DMS 273 (cell line): Measurements from ENCODE around the gene CHD5.
"Not testable (repeated sequence)": the region's sequence is repeated elsewhere in the genome, so short reads cannot be mapped to it uniquely, and the experiment has no call there.

Experiments used
- DNase-seq: peaks from one replicate; lab custom pipeline; 2025; ENCODE audit not compliant: unreplicated experiment; lab: John Stamatoyannopoulos, UW

CHD5 gene

DNA sequence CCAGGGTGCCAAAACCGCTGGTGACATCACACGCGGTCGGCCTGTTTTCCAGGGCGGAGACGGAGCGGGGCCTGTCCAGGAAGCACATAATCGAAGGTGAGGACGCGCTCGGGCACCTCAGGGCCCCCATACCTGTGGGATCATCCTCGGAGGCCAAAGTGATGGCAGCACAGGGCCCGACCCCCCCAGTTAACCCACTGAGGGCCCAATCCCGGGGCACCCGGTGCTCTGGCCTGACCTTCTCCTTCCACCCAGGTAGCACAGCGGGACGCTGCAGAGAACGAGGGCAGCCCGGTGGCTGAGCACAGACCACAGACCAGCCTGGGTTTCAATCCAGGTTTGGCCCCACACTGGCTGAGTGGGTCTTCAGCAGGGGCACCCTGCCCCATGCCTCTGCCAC, 91.2 kb downstream of the CHD5 start:
- no peak for DNase-seq

DNA sequence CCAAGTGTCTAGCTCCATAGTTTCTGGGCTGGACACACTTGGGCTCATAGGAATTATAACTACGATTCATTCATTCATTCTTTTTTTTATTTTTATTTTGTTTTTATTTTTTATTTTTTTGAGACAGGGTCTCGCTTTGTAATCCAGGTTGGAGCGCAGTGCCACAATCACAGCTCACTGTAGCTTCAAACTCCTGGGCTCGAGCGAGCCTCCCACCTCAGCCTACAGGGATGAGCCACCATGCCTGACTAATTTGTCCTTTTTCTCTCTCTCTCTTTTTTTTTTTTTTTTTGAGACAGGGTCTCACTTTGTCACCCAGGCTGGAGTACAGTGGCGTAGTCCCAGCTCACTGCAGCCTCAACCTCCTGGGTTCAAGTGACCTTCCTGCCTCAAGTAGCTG, 92.2 kb downstream of the CHD5 start:
- DNase-seq, result no peak

DNA sequence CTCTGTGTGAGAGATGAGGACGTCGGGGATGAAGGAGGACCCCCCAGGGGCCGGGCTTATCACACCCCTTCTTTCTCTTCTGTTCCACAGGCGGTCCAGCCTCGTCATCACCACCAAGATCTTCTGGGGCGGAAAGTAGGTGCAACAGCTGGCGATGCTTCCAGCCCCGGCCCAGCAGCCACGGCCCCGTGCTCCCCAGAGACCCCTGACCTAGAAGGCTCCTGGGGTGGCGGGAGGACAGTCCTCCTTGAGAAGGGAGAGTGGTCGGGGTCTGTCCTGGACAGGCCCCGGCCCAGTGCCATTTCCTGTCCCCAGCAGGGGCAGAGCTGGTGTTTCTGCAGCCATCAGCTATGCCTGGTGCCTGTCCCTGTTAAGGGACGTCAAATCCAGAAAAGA, 92.7 kb downstream of the CHD5 start:
- DNase-seq, result no peak

DNA sequence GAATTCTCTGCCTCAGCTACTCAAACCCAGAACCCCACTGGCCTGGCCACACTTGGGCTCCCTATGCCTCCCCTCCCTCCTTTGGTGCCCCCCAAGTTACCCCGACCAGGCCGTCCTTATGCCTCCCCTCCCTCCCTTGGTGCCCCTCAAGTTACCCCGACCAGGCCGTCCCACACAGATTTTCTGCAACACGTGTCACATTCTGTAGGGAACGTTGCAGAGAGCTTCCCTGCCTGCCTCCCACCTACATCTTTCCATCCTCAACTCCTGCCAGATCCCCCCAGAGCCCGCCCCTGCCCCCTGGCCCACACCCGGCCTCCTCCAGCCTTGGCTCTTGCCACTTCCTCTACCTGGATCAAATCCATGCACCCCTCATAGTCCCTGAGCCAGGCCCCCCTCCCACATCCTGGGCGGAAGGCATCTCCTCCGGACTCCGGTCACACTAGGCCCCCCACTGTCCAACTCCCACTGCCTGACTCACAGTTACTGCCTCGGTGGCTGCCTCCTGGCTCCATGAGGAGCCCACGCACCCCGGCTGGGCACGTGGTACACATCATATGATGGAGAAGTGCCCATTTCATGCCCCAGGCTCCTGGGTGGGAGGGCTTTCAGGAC, 93.3 kb downstream of the CHD5 start:
- no peak for DNase-seq

DNA sequence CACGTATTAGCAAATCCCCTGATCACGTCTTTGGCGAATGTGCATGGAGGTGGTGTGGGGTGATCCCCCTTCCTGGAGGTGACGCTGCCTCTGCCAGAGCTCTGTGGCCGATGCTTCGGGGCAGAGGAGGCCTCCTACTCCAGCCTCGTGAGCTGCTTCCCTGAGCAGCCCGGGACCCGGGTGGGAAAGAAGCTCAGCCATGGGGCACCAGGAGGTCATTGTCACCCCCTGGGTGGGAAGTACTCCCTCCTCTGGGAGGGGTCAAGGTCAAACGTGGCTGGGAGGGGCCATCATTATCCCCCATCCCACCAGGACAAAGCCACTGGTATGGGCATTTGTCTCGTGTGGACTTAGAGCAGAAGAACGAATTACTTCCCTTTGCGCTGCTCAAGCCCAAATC, 93.8 kb downstream of the CHD5 start:
- DNase-seq, result no peak

DNA sequence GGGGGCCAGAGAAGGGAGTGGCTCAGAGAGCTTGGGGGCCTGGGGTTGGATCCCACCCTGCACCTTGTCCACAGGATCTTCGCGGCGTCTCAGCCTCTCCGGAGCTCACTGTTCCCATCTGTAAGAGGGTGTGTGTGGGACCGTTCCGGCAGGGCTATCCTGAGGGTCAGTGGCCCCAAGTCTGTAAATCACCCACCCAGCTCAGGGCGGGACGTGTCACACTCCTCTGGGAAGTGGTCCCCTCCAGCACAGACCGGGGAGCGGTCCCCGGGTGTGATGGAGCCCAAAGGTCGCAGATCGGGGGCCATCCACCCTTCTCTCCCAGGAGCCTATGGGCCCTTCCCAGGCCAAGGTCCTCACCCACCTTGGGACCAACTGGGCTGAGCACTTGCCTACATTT, 94.5 kb downstream of the CHD5 start:
- no peak for DNase-seq

DNA sequence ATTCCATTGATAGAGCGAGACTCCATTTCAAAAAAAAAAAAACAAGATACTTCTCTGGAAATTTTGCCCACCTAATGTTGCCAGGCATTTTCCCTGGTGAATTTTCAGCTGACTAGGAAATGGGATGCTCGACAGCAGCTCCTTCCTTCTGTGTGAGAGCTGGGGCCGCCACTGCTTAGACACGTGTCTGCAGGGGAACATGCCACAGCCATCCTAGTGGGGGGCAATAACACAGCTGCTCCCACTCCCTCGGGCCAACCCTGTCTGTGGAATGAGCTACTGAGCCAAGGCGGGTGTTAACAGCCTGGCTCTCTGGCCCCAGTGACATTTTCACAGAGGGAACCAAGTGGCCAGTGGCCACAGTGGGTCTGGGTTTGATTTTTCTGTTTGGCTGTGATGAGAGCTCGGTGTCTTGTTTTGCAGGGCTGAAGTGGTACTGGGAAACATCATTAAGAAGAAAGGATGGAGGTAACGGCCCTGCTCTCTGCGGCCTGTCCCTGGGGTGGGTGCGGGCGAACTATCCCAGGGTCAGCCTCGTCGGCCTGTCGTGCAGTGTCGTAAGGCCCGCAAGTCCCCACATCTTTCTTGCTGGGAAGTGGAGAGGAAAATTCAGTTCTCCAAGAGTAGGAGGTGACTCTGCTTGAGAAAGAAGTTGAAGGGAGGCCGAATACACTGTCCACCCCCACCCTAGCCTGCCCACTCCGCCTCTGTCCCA, 95.2 kb downstream of the CHD5 start:
- DNase-seq, result peak; percentile 32

DNA sequence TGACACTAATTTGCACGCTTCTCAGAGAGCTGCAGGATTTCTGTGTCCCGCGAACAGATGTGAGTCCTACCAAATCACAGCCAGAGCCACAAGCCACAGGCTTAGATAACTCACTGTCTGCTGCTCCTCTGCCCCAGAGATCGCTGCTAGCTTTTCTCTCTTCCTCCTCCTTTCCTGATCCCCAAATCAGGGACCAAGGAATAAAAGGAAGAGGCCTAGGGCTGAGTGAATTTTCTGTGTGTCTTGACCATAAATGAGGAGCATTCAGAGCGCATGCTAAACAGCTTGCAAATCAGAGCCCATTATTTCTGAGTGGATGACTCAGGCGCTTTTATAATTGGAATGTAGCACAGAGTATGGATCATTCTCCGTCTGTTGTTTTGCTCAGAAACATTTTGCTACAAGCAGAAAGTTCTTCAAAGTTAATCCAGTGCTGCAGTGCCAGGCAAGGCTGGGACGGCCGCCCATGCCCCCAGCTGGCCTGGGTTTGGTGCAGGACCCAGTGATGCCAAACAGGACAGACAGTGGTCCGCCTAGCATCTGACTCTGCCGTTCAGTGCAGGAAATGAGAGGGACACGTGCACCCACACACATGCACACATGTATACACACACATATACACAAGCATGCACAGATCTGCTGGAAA, 96.2 kb downstream of the CHD5 start:
- DNase-seq, result peak; percentile 89

DNA sequence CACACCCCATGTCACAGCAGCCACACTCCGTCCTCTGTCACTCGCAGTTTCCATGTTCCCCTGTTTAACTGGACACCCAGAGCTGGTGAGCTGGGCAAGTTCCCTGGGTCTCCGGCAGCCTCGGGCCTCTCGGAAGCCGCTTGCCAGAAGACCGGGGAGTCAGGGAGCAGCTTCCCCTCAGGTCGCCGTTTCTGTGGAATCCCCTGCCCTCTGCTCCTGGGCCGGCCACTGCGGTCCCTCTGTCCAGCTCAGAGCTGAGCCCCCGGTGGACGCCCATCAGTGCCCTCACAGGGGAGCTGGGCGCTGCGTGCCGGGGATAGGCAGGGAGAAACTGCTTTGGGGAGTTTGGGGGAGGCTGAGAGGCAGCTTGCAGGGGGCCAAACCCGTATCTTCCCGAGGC, 96.7 kb downstream of the CHD5 start:
- DNase-seq, result no peak

DNA sequence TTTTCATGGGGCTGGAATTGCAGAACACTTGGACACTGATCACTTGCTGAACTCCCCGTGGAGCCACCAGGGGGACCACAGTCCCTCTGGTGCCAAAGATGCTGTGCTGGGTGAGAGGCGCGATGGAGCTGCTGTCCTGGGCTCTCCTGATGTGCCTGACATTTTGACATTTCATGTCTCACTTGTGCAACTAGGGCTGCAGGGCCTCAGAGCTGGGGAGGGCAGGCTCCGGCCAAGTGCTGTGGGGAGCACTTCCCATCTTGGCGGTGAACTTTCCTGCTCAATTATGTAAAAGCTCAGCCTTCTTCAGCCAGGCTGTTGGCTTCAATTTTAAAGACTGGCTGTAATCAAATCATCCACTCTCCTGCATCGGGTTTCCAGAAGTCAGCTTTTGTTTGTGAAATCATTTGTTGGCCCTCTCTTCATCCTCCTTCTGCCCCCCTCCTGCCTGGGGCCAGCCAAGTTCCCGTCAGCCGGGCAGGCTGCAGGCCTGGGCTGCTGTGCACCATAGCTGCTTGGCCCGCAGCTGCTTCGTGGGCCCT, 97.6 kb downstream of the CHD5 start:
- peak; percentile 77 for DNase-seq

DNA sequence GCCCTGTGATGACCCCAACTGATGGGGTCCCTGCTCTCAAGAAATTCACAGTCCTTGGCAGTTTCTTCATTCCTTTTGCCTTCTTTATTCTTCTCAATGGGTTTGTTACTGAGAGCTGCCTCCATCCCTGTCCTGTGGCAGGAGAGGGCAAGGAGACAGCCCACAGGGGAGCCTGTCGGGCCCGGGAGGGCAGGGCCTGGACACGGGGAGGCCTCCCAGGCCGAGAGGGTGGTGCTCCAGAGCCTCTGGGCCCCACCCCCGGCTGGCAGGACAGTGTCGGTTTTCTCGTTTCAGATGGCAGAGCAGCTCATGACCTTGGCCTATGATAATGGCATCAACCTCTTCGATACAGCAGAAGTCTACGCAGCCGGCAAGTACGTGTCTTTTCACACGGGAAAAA, 98.2 kb downstream of the CHD5 start:
- no peak for DNase-seq

DNA sequence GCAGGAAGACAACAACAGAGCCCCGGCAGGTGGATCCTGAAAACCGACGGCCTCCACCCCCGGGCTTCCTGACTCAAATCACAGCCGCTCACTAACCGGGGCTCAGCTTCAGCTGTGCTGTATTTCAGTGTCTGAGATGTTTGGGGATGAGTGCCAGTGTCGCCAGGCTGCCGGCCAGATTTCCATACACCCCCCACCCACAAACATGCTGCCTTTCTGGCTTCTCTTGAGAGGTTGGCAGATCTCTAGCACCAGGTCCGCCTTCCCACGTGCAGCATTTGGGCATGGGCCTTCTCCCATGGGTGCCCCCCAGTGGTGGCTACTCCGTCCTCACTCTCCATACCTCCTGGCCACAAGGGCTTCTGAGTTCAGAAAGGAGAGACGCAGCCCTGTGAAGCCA, 99.7 kb downstream of the CHD5 start:
- DNase-seq, result peak; percentile 74

DNA sequence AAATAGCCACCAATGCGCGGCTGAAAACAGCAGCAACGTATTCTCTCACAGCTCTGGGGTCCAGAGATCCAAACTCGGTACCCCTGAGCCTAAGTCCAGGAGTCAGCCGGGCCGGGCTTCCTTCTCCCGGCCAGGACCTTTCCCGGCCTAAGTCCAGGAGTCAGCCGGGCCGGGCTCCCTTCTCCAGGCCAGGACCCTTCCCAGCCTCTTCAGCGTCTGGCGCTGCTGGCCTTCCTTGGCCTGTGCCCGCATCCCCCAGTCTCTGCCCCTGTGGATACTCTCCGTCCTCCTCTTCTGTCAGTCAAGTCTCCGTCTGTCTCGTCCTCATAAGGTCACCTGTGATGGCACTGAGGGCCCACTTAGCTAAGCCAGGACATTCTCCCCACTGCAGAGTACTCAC, 102.2 kb downstream of the CHD5 start:
- DNase-seq, result no peak

DNA sequence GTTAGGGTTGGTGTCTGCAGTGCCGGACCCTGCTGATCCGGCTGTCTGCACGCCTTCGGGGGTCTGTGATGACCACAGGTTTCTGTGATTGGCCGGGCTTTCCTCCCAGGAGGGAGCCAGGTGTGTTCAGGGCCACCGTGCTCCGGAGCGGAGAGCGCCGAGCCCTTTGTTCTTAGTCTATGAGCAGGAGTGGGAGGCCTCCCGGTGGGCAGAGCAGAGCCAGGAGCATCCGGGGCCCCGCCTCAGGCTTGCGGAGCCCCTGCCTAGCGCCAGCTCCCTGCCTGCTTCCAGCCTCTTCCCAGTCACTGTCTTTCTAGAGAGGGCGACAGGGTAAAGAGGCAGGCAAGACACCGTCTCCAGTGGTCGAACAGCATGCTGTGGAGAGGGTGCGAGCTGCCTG, 102.6 kb downstream of the CHD5 start:
- no peak for DNase-seq

DNA sequence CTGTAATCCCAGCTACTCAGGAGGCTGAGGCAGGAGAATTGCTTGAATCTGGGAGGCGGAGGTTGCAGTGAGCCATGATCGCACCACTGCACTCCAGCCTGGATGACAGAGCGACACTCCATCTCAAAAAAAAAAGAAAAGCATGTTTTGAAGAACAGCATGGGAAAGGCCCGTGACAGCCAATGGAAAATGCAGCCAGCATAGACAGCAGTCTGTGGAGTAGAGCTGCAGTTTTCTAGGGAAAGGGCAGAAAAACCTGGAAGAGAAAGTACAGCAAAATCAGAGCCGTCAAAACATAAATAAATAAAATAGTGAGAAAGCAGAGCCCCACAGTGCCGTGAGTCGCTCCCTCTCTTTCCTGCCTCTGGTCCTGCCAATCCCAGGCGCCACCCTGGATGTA, 103.1 kb downstream of the CHD5 start:
- not testable (repeated sequence) for DNase-seq

DNA sequence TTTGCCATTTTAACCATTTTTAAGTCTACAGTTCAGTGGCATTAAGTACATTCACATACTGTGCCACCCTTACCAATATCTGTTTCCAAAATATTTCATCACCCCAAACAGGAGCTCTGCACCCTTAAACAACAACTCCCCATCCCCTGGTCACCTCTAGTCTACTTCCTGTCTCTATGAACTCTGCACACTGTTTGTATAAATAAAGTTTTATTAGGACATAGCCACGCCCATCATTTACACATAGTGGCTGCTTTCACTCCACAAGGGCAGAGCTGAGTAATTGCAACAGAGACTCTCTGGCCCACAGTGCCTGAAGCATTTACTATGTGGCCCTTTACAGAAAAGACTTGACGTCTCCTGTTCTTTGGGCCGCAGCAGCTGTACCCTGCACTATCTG, 104.4 kb downstream of the CHD5 start:
- peak; percentile 31 for DNase-seq

DNA sequence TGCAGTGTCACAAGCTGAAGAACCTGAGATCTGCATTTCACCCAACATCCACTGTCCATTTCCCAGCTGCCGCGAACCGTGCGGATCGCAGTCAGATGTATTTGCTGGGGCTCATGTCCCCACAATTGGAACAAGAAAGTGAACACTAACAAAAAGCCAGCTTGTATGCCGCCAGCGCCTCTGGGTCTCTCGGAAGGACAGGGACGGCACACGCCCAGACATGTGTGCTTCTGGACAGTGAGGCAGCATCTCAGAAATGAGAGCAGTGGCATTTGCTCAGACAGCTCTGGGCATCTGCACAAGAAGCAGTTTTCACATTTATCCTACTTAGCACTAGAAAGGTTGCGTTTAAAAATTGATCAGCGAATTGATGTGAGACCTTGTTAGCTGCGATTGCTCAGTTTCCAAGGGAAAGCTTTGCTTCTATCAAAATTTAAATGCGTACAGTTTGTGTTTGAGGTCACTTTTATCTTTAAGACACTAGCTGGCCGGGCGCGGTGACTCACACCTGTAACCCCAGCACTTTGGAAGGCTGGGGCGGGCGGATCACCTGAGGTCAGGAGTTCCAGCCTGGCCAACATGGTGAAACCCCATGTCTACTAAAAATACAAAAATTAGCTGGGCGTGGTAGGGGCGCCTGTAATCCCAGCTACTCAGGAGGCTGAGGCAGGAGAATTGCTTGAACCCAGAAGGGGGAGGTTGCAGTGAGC, 105.8 kb downstream of the CHD5 start:
- no peak for DNase-seq

DNA sequence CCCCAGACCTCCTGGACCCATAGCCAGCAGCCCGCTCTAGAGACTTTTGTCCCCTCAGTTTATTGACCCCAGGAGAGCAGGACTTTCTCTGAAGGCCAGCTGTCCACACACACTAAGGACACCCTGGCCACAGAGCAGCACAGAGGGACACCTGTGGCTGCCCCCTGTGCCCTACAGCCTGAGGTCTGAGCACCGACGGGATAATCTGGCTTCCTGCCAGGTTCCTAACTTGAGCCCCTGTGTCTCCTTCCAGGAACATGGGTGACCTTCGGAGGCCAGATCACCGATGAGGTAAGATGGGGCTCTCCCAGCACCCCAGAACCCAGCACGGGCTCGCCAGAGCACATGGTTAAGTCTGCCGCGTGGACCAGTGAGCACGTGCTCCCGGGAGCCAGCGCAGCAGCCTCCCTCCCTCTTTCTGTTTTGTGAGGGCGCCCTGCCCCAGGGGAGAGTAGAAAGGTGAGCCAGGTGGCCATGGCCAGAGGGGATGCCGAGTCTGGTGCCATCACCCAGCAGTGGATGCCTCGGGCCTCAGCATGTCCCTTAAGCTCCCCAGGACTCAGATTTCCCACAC, 106.6 kb downstream of the CHD5 start:
- no peak for DNase-seq

DNA sequence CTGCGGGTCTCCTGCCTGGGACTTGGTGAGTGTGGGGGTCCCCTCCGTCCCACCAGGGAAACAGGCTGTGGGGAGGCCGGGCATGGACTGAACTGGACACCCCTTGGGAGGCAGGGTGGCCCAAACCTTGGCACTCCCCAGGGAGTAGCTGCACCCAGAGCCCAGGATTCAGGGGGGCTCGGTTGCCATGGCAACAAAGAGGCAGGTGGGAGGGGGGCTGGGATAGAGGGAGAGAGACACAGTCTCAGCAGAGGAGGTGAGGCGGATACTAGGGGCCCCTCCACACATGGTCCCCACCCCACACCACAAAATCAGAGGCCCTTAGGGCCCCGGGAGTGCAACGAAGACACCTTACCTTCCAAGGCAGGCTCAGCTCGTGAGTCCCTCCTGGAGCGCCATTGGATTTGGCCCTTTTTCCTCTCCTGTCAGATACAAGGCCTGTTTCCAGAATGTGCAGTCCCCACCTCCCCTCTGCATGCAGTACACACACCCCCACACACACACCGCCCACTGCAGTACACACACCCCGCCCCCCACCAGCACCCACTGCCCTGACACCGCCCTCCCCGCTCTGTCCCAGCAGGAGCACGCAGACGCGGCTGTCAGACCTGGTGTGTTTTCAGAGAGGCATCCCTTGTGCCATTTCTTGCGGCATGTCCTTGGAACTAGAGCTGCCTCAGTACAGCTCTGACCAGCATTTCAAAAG, 107.2 kb downstream of the CHD5 start:
- DNase-seq, result no peak

DNA sequence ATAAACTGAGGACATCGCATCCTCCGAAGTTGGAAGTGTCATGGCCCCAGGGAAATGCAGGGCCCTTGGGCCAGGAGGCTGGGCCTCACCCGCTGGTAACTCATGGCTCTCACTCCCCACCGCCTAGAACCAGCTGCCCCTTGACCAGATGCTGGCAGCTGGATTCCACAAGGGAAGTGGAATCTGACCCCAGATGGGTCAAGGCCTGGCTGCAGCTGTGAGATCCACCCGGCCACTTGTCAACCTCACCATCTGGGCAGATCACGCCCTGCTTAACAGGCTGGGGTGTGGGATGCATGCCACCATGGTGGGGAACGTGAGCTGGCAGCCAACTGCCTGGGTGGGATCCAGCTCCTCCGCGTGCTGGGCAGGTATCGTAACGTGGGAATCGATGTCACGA, 108.9 kb downstream of the CHD5 start:
- peak; percentile 58 for DNase-seq
